Esophagus muscularis mucosa (tissue), 4 donors: ENCODE results near the gene SNX8. TPM values are rescaled to one million over a fixed set of nuclear protein-coding genes. Genes with fewer than 3 reads are reported as not detected.

Experiments
- DNase-seq: peaks from one replicate; pipeline ENCODE4 v3.0.0-alpha.2; 2017; ENCODE audit errors: extremely low spot score
- H3K27ac ChIP-seq, 4 donors: fragments of 200-600 bp; sonication (generic); replicated peaks in 1 of 4; 1 replicate in 3 of 4; 2 replicates in 1 of 4; pipeline ENCODE4 v1.5.1; 2016 to 2019; ENCODE audit warnings: mild to moderate bottlenecking in 1 of 4
- H3K27me3 ChIP-seq, 4 donors: fragments of 200-600 bp; sonication (generic); one replicate each; pipeline versions ENCODE4 v1.5.1 to v1.6.0; 2016 to 2019
- H3K36me3 ChIP-seq, 4 donors: fragments of 200-600 bp; sonication (generic); one replicate each; pipeline ENCODE4 v1.5.1; 2016 to 2019
- H3K4me1 ChIP-seq, 4 donors: fragments of 200-600 bp; sonication (generic); one replicate each; pipeline ENCODE4 v1.5.1; 2016 to 2019
- H3K4me3 ChIP-seq, 4 donors: fragments of 200-600 bp; sonication (generic); 1 replicate in 2 of 4; 2 replicates in 2 of 4; pipeline ENCODE4 v1.5.1; 2016 to 2019; ENCODE audit warnings: mild to moderate bottlenecking in 4 of 4, moderate library complexity in 1 of 4
- H3K9me3 ChIP-seq, 4 donors: fragments of 200-600 bp; sonication (generic); 1 replicate in 3 of 4; 2 replicates in 1 of 4; pipeline ENCODE4 v1.5.1; 2016 to 2019
- CTCF ChIP-seq, 3 experiments: fragments of 200-600 bp in 2 of 3; fragments of 450-650 bp in 1 of 3; sonication (generic) in 2 of 3; IDR thresholded peaks; one replicate each; pipeline ENCODE4 v1.5.1; 2017 to 2019; ENCODE audit warnings: antibody characterized with exemption in 3 of 3, mild to moderate bottlenecking in 2 of 3, moderate library complexity in 1 of 3
- EP300 ChIP-seq: sonication (generic); formaldehyde crosslinking; IDR thresholded peaks from one replicate; pipeline ENCODE4 v1.6.1; 2017; ENCODE audit warnings: antibody characterized with exemption
- POLR2A ChIP-seq: fragments of 450-650 bp; IDR thresholded peaks from one replicate; pipeline ENCODE4 v1.6.1; 2017; ENCODE audit warnings: antibody characterized with exemption, moderate library complexity, mild to moderate bottlenecking, low read depth
- POLR2AphosphoS5 ChIP-seq, 2 donors: sonication (generic); formaldehyde crosslinking; IDR thresholded peaks; one replicate each; pipeline ENCODE4 v1.6.1; 2017; ENCODE audit warnings: antibody characterized with exemption in 2 of 2
- WGBS: methylation state at CpG from one replicate; pipeline ENCODE4 v1.1.5; 2018; 5-methylcytosine and 5-hydroxymethylcytosine counted together
- intact Hi-C: fragments of 100-400 bp; cut with DNase I; formaldehyde crosslinking; loops from one replicate; pipeline ENCODE4 v1.15.1; 2023
- total RNA-seq, 4 donors: library from RNA; depleted of rRNA; stranded (reverse); fragments of >200 nt; gene quantifications; one replicate each; pipeline versions ENCODE4 v1.1.0 to v1.2.1, GENCODE V29; 2016

Gene SNX8
- total RNA-seq, 4 donors from 2014 or later: 6.8 to 9.9 (median 8.7) TPM

DNA sequence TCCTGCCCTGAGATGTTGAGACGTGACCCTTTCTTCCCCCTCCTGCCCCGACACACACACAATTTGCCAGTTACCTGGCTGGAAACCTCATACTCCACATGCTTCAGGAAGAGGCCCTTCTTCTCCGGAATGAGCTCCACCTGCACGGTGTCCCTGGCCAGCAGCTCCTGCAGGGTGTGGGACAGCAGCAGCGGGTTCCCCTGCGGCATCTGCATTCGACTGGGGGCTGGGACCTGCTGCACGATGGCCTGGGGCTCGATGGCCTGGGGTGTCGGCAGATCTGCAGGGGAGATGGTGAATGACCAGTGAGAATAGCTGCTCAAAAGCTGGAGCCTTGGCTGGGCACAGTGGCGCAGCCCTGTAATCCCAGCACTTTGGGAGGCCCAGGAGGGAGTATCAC is 36.2 kb downstream of the SNX8 start:
- intact Hi-C loops: no loop called here
- TF ChIP-seq POLR2AphosphoS5 (IDR thresholded peaks at IDR 0.05) (no peak), POLR2A (no peak), CTCF (IDR thresholded peaks at IDR 0.05) (no peak), EP300 (no peak)
- H3K36me3 ChIP-seq: peaks cover 0 to 34% (median 26%) of the 10 kb centered on the region in 4 donors
- peaks cover 6 to 25% (median 16%) of the 10 kb centered on the region in 4 donors for H3K4me1 ChIP-seq
- H3K4me3 ChIP-seq: no peak overlapping the region
- no peak for DNase-seq
- H3K27ac ChIP-seq: no peak overlapping the region
- 97% methylated on average over 4 of the region's 11 CpGs for WGBS
- no peaks in the 10 kb centered on the region for H3K27me3 ChIP-seq
- H3K9me3 ChIP-seq: no peaks in the 10 kb centered on the region

DNA sequence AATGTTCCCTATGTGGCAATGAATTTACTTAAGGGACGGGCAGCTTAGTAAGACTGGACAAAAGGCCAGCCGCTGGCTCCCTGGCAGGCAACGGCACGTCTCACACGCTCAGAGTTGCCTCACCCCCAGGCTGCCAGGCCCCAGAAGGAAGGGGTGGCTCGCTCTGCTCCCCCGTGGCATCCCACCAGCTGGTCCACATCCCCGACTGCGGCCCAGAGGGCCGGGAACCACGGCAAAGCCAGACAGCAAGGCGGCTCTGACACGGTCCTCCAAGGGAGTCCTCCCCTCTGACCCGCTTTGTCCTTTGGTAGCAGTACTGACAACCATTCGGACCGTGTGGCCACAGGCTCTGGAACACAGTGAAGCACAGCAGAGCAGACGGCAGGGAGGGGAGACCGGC is 38.1 kb downstream of the SNX8 start:
- intact Hi-C loops: no loop called here
- WGBS: 94% methylated on average over 16 of the region's 18 CpGs

GRCh38 chr7:2275101-2275500 is 39.1 kb downstream of the SNX8 start:
- no peaks in the 10 kb centered on the region for H3K27me3 ChIP-seq
- no peak overlapping the region for H3K27ac ChIP-seq
- peaks cover 0 to 59% (median 44%) of the 10 kb centered on the region in 4 donors for H3K36me3 ChIP-seq
- DNase-seq: no peak
- H3K4me1 ChIP-seq: peaks cover 0 to 2% (median 0%) of the 10 kb centered on the region in 4 donors
- no peaks in the 10 kb centered on the region for H3K9me3 ChIP-seq
- no peak for TF ChIP-seq EP300
- no peak for TF ChIP-seq POLR2AphosphoS5 (IDR thresholded peaks at IDR 0.05)
- TF ChIP-seq CTCF (IDR thresholded peaks at IDR 0.05): no peak
- no peak for TF ChIP-seq POLR2A
- no peak overlapping the region for H3K4me3 ChIP-seq
- WGBS: 90% methylated on average over 18 of the region's 18 CpGs
- intact Hi-C loops: no loop called here

More for the DNA sequence above, 38.1 kb downstream of the SNX8 start:
- Histone ChIP-seq H3K36me3 (peaks cover 0 to 51% (median 36%) of the 10 kb centered on the region in 4 donors), H3K4me1 (peaks cover 0 to 10% (median 2%) of the 10 kb centered on the region in 4 donors), H3K27ac (no peak overlapping the region), H3K27me3 (no peaks in the 10 kb centered on the region), H3K4me3 (no peak overlapping the region), H3K9me3 (no peaks in the 10 kb centered on the region)
- DNase-seq: no peak
- no peak for TF ChIP-seq EP300
- no peak for TF ChIP-seq POLR2AphosphoS5 (IDR thresholded peaks at IDR 0.05)
- no peak for TF ChIP-seq CTCF (IDR thresholded peaks at IDR 0.05)
- TF ChIP-seq POLR2A: no peak

- no peak overlapping the region for H3K4me3 ChIP-seq
- no peaks in the 10 kb centered on the region for H3K27me3 ChIP-seq
- 98% methylated on average over 5 of the region's 7 CpGs for WGBS
- peaks cover 0 to 3% (median 2%) of the 10 kb centered on the region in 4 donors for H3K4me1 ChIP-seq
- peaks cover 0 to 62% (median 47%) of the 10 kb centered on the region in 4 donors for H3K36me3 ChIP-seq
- TF ChIP-seq CTCF (IDR thresholded peaks at IDR 0.05): no peak
- no peak for TF ChIP-seq POLR2A
- TF ChIP-seq EP300: no peak
- no peak for TF ChIP-seq POLR2AphosphoS5 (IDR thresholded peaks at IDR 0.05)
- no peak for DNase-seq
- no peak overlapping the region for H3K27ac ChIP-seq
- intact Hi-C loops: no loop called here
- H3K9me3 ChIP-seq: no peaks in the 10 kb centered on the region
Observed at GRCh38 chr7:2274666-2275065, 39.6 kb downstream of the SNX8 start.

DNA sequence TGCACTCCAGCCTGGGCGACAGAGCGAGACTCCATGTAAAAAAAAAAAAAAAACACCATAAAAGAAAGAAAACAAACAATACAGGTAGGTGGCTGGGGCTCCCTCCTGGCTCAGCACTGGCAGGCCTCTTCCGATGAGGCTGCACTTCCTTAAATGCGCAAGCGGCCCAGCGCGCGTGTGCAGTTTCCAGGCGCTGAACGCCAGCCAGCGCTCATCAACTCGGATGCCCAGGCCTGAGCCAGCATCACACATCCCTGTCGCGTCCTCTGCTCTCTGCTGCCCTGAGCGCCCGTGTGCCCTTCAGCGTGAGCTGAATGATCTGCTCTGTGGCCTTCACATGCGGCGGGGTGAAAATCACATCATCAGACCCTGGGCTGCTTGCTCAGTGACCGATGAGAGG is 40.4 kb downstream of the SNX8 start:
- intact Hi-C loops: no loop called here
- no peak overlapping the region for H3K27ac ChIP-seq
- WGBS: 97% methylated on average over 19 of the region's 20 CpGs
- peaks cover 0 to 63% (median 50%) of the 10 kb centered on the region in 4 donors for H3K36me3 ChIP-seq
- H3K27me3 ChIP-seq: no peaks in the 10 kb centered on the region
- no peak overlapping the region for H3K4me3 ChIP-seq
- TF ChIP-seq POLR2AphosphoS5 (IDR thresholded peaks at IDR 0.05) (no peak), EP300 (no peak), POLR2A (no peak), CTCF (IDR thresholded peaks at IDR 0.05) (no peak)
- no peak for DNase-seq
- H3K4me1 ChIP-seq: peaks cover 0 to 6% (median 5%) of the 10 kb centered on the region in 4 donors
- no peaks in the 10 kb centered on the region for H3K9me3 ChIP-seq
